K562 (cell line): ENCODE results near the gene KRTCAP2. TPM values are rescaled to one million over a fixed set of nuclear protein-coding genes. Genes with fewer than 3 reads are reported as not detected.
"Not testable (repeated sequence)": the region's sequence is repeated elsewhere in the genome, so short reads cannot be mapped to it uniquely, and the experiment has no call there.

Source experiments
- ATAC-seq: fragments of 200-7000 bp; cut with Tn5 transposase; 3 replicates; pipeline ENCODE4 v1.9.1; 2020; ENCODE audit warnings: moderate library complexity
- BruUV-seq: library from RNA; stranded (reverse); fragments of 400-500 nt; replicated peaks from 2 replicates; lab custom pipeline; 2021; lab: Mats Ljungman, UMichigan
- CTCF ChIA-PET: fragments of 300-600 bp; formaldehyde crosslinking; extraction: SDS; loops from one replicate; lab custom pipeline; 2021; ENCODE audit warnings: low intra/inter-chr PET ratio; lab: Yijun Ruan, JAX
- POLR2A ChIA-PET: fragments of 300-600, 350-650 bp; sonication (Branson Sonifier 250); formaldehyde crosslinking; extraction: SDS; loops from one replicate; lab custom pipeline; 2021; ENCODE audit warnings: antibody characterized with exemption, inconsistent platforms; lab: Yijun Ruan, JAX
- DNase-seq, 4 experiments: peaks; one replicate each; pipeline versions ENCODE4 v3.0.0 to v3.0.0-alpha.2; 2011 to 2018; ENCODE audit warnings: low spot score in 3 of 4, mixed read lengths in 3 of 4; ENCODE audit errors: extremely low read depth in 1 of 4
- FAIRE-seq: peaks from 2 replicates; lab custom pipeline; 2011; peaks lifted over from hg19 to GRCh38; lab: Jason Lieb, UNC
- H2AFZ ChIP-seq: 2 replicates; pipeline ENCODE4 v1.6.0; 2011; ENCODE audit warnings: low read depth, low read length, control low read depth, inconsistent platforms
- H3K27ac ChIP-seq: fragments of 200-600 bp; 3 replicates; pipeline ENCODE4 v1.8.0; 2011; ENCODE audit warnings: low read depth, mild to moderate bottlenecking, control low read depth, inconsistent platforms, low read length, moderate library complexity, mixed read lengths; ENCODE audit errors: extremely low read depth
- H3K27me3 ChIP-seq, 2 experiments: fragments of 300-600 bp in 1 of 2; 2 replicates in 1 of 2; 3 replicates in 1 of 2; pipeline versions ENCODE4 v1.6.0 to v1.8.0; 2011; ENCODE audit warnings: inconsistent platforms in 2 of 2, low read length in 2 of 2, mild to moderate bottlenecking in 1 of 2, mixed read lengths in 1 of 2, moderate library complexity in 1 of 2; ENCODE audit not compliant: control insufficient read depth in 2 of 2, insufficient read depth in 2 of 2
- H3K36me3 ChIP-seq: fragments of 300-600 bp; 3 replicates; pipeline ENCODE4 v1.8.0; 2011; ENCODE audit warnings: mild to moderate bottlenecking, low read length, inconsistent platforms; ENCODE audit not compliant: control insufficient read depth, insufficient read depth
- H3K4me1 ChIP-seq, 2 experiments: fragments of 200-600 bp in 1 of 2; replicated peaks in 1 of 2; 2 replicates in 1 of 2; 3 replicates in 1 of 2; pipeline versions ENCODE4 v1.5.1 to v1.8.0; 2011; ENCODE audit warnings: inconsistent platforms in 2 of 2, low read length in 2 of 2, mild to moderate bottlenecking in 1 of 2, mixed read lengths in 1 of 2, moderate library complexity in 1 of 2; ENCODE audit not compliant: control insufficient read depth in 2 of 2, insufficient read depth in 2 of 2
- H3K4me2 ChIP-seq: 2 replicates; pipeline ENCODE4 v1.6.1; 2011; ENCODE audit warnings: low read length, control low read depth, inconsistent platforms, mixed read lengths; ENCODE audit not compliant: insufficient read depth
- H3K4me3 ChIP-seq: fragments of 200-600 bp; sonication (generic), shearing (Covaris generic); 2 replicates; pipeline ENCODE4 v1.5.1; 2016; ENCODE audit warnings: control low read depth, inconsistent platforms
- H3K79me2 ChIP-seq: fragments of 200-600 bp; 3 replicates; pipeline ENCODE4 v1.8.0; 2011; ENCODE audit warnings: low read length, inconsistent platforms; ENCODE audit not compliant: control insufficient read depth, insufficient read depth
- H3K9ac ChIP-seq, 2 experiments: 2 replicates each; pipeline versions ENCODE4 v1.6.0 to v1.6.1; 2011; ENCODE audit warnings: low read depth in 2 of 2, low read length in 2 of 2, control low read depth in 1 of 2, inconsistent platforms in 1 of 2, mild to moderate bottlenecking in 1 of 2, mixed read lengths in 1 of 2; ENCODE audit not compliant: insufficient read depth in 1 of 2
- H3K9me1 ChIP-seq: one replicate; pipeline ENCODE4 v1.6.0; 2011; ENCODE audit warnings: inconsistent platforms, mild to moderate bottlenecking, low read length, moderate library complexity; ENCODE audit not compliant: control insufficient read depth, insufficient read depth
- H3K9me3 ChIP-seq: replicated peaks from 2 replicates; pipeline ENCODE4 v1.5.1; 2011; ENCODE audit warnings: low read depth, low read length, inconsistent platforms; ENCODE audit not compliant: control insufficient read depth, insufficient read depth
- H4K20me1 ChIP-seq: replicated peaks from 2 replicates; pipeline ENCODE4 v1.6.1; 2011; ENCODE audit warnings: low read length, inconsistent platforms, mixed read lengths; ENCODE audit not compliant: control insufficient read depth, insufficient read depth
- ADNP ChIP-seq: fragments of 200-800 bp; sonication (Bioruptor generic); IDR thresholded peaks from 2 replicates; pipeline ENCODE4 v1.6.1; 2016; ENCODE audit warnings: missing genetic modification characterization, missing compliant biosample characterization
- ARID2 ChIP-seq: fragments of 450-650 bp; IDR thresholded peaks from 2 replicates; pipeline ENCODE4 v1.6.1; 2017; ENCODE audit warnings: antibody characterized with exemption, mild to moderate bottlenecking
- BCOR ChIP-seq: fragments of 450-650 bp; IDR thresholded peaks from 2 replicates; pipeline ENCODE4 v1.6.1; 2016
- GABPA ChIP-seq: fragments of 200-800 bp; sonication (Bioruptor generic); conservative IDR thresholded peaks from 2 replicates; pipeline ENCODE4 v1.6.1; 2016; ENCODE audit warnings: low read depth, missing genetic modification characterization, missing compliant biosample characterization
- KAT2B ChIP-seq: IDR thresholded peaks from one replicate; pipeline ENCODE4 v1.6.1; 2012; ENCODE audit warnings: low read depth, mild to moderate bottlenecking, control low read depth, inconsistent platforms, low read length, moderate library complexity
- NCOA4 ChIP-seq: fragments of 450-650 bp; IDR thresholded peaks from 2 replicates; pipeline ENCODE4 v1.6.1; 2018; ENCODE audit warnings: mild to moderate bottlenecking; ENCODE audit not compliant: partially characterized antibody
- ZBED1 ChIP-seq: IDR thresholded peaks from 2 replicates; pipeline ENCODE4 v1.6.1; 2014
- ZNF76 ChIP-seq: fragments of 250-450 bp; sonication (Bioruptor Pico); IDR thresholded peaks from 2 replicates; pipeline ENCODE4 v1.4.0; 2020; ENCODE audit warnings: mild to moderate bottlenecking, moderate library complexity, borderline replicate concordance
- WGBS: fragments of 100-300 bp; shearing (Covaris generic); methylation state at CpG from one replicate; pipeline ENCODE4 v1.1.6; 2016; ENCODE audit warnings: low coverage, mixed read lengths; ENCODE audit not compliant: insufficient coverage; ENCODE audit errors: missing lambda C conversion rate; 5-methylcytosine and 5-hydroxymethylcytosine counted together
- in situ Hi-C: fragments of 300-500 bp; cut with MboI; formaldehyde crosslinking; loops from 4 replicates; pipeline ENCODE4 v1.15.0; 2018; ENCODE audit warnings: inconsistent platforms, mixed read lengths
- intact Hi-C: fragments of 100-400 bp; cut with micrococcal nuclease; formaldehyde crosslinking; loops from 2 replicates; pipeline ENCODE4 v1.14.2; 2022
- polyA plus RNA-seq, 8 experiments: library from polyadenylated mRNA; depleted of rRNA in 4 of 8; stranded (reverse) in 5 of 8; unstranded in 3 of 8; fragments of >200 nt; fragmentation: Nextera tagmentation in 2 of 8; fragmentation: Illumina TruSeq in 1 of 8; extraction: Ambion mirVana in 2 of 8; extraction: Trizol in 1 of 8; gene quantifications; 2 replicates each; pipeline versions ENCODE4 v1.2.1 to v1.2.3, GENCODE V29; 2011 to 2014; ENCODE audit warnings: inconsistent platforms in 1 of 8, missing spikeins in 1 of 8
- total RNA-seq, 7 experiments: library from RNA; depleted of rRNA in 6 of 7; stranded (reverse); fragments of >200 nt in 6 of 7; fragmentation: Illumina TruSeq in 2 of 7; extraction: Trizol in 2 of 7; gene quantifications; 2 replicates each; pipeline versions ENCODE4 v1.2.1 to v1.2.3, GENCODE V29; 2011 to 2021; ENCODE audit warnings: low replicate concordance in 1 of 7
- TF ChIP-seq, protein P1 (sequence below), 2 experiments: fragments of 450-650 bp; IDR thresholded peaks; 2 replicates each; pipeline ENCODE4 v1.6.1; 2016; ENCODE audit warnings: mild to moderate bottlenecking in 2 of 2, borderline replicate concordance in 1 of 2, low read depth in 1 of 2, moderate library complexity in 1 of 2

KRTCAP2 gene
- total and polyA plus RNA-seq, 9 of the 15 experiments (the other 6 are each of a cell fraction or from before 2014, with no cell fraction given) = 126 to 436 (median 244) TPM

GRCh38 chr1:155189926-155190325 lies 16.8 kb upstream of the KRTCAP2 start:
- DNase-seq, FAIRE-seq, H3K27ac ChIP-seq, ATAC-seq, H4K20me1 ChIP-seq, POLR2A ChIA-PET, BruUV-seq, H2AFZ ChIP-seq, H3K27me3 ChIP-seq, H3K9ac ChIP-seq, in situ Hi-C loops, H3K4me2 ChIP-seq, H3K36me3 ChIP-seq, H3K9me1 ChIP-seq, intact Hi-C loops, H3K4me3 ChIP-seq, H3K9me3 ChIP-seq, CTCF ChIA-PET: not testable (repeated sequence)
- no CpG with 5 or more reads among the region's 45 CpGs for WGBS
- H3K79me2 ChIP-seq = peaks cover 18% of the 10 kb centered on the region
- peaks cover 11 to 47% of the 10 kb centered on the region in 2 experiments for H3K4me1 ChIP-seq

DNA sequence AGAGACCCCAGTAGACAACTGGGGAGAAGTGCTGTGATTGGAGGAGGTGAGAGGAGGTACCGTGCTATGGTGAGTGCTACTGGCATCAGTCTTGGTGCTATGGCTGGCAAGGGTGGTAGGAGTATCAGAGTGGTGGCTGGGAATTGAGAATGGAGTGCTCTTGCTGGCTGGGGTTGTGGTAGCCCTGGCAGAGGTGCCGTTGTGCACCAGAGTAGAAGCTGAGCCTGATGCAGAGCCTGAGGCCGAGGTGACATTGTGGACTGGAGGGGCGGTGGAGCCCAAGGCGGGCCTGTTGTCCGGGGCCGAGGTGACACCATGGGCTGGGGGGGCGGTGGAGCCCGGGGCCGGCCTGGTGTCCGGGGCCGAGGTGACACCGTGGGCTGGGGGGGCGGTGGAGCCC lies 15.2 kb upstream of the KRTCAP2 start:
- POLR2A ChIA-PET = no interaction called here
- H3K4me2 ChIP-seq = no peak overlapping the region
- no peak for FAIRE-seq
- no peak overlapping the region for H2AFZ ChIP-seq
- peaks cover 6 to 41% of the 10 kb centered on the region in 2 experiments for H3K4me1 ChIP-seq
- ATAC-seq = no peak
- CTCF ChIA-PET = interaction anchor here (0.6 kb wide), 1 partner anchor 862 kb away, joined by 3 read pairs; no protein-coding TSS in a partner anchor
- DNase-seq = no peak
- no peaks in the 10 kb centered on the region for H3K9me3 ChIP-seq
- H3K79me2 ChIP-seq = peaks cover 10% of the 10 kb centered on the region
- H3K9ac ChIP-seq = no peak overlapping the region
- BruUV-seq = no TSS peak
- H3K27ac ChIP-seq = no peak overlapping the region
- no peaks in the 10 kb centered on the region for H3K27me3 ChIP-seq
- no peaks in the 10 kb centered on the region for H3K9me1 ChIP-seq
- H4K20me1 ChIP-seq = no peaks in the 10 kb centered on the region
- intact Hi-C loops (no loop called here), in situ Hi-C loops (no loop called here)
- no peak overlapping the region for H3K4me3 ChIP-seq
- 88% methylated on average over 6 of the region's 14 CpGs for WGBS
- no peaks in the 10 kb centered on the region for H3K36me3 ChIP-seq
- TF ChIP-seq ZNF76 (CRISPR knock-in tag) (no peak), KAT2B (no peak), NCOA4 (no peak), ADNP (tag) (no peak), ZBED1 (no peak), BCOR (no peak), GABPA (tag) (no peak), ARID2 (no peak)
- TF ChIP-seq, protein P1, sequence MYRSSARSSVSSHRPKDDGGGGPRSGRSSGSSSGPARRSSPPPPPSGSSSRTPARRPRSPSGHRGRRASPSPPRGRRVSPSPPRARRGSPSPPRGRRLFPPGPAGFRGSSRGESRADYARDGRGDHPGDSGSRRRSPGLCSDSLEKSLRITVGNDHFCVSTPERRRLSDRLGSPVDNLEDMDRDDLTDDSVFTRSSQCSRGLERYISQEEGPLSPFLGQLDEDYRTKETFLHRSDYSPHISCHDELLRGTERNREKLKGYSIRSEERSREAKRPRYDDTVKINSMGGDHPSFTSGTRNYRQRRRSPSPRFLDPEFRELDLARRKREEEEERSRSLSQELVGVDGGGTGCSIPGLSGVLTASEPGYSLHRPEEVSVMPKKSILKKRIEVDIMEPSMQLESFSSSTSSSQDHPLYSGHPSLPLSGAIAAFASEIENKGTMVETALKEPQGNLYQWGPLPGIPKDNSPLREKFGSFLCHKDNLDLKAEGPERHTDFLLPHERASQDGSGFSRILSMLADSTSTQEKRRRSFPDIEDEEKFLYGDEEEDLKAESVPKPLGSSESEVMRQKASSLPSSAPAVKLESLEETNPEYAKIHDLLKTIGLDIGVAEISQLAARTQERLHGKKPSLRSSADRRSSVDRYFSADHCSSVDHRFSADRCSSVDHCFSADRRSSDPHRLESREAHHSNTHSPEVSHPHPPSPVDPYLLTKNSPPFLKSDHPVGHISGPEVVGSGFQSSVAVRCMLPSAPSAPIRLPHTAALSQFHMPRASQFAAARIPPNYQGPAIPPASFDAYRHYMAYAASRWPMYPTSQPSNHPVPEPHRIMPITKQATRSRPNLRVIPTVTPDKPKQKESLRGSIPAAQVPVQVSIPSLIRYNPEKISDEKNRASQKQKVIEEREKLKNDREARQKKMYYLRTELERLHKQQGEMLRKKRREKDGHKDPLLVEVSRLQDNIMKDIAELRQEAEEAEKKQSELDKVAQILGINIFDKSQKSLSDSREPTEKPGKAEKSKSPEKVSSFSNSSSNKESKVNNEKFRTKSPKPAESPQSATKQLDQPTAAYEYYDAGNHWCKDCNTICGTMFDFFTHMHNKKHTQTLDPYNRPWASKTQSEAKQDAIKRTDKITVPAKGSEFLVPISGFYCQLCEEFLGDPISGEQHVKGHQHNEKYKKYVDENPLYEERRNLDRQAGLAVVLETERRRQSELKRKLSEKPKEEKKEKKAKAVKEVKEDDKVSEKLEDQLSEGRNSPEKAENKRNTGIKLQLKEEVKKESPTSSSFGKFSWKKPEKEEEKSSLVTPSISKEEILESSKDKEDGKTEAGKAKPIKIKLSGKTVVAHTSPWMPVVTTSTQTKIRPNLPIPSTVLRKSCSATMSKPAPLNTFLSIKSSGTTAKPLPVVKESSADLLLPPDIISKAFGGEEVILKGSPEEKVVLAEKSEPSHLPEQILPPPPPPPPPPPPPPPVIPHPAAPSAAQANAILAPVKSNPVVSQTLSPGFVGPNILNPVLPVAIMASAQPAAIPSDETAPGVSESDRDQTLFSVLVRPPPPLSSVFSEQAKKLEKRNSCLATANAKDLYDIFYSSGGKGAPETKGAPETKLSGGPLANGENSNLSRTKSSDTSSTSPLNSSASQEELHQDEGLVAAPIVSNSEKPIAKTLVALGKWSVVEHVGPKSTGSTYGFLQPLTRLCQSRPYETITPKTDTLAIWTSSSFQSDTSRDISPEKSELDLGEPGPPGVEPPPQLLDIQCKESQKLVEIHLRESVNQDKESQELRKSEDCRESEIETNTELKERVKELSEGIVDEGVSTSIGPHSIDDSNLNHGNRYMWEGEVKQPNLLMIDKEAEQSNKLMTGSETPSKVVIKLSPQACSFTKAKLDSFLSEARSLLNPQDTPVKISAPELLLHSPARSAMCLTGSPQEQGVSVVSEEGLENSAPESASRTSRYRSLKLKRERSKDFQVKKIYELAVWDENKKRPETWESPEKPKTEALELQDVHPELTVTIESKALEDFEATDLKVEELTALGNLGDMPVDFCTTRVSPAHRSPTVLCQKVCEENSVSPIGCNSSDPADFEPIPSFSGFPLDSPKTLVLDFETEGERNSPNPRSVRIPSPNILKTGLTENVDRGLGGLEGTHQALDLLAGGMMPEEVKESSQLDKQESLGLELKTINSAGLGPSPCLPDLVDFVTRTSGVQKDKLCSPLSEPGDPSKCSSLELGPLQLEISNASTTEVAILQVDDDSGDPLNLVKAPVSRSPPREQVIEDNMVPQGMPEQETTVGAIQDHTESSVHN (IDR thresholded peaks at IDR 0.05; ENCODE audit: borderline replicate concordance in 1 of 2, low read depth in 1 of 2) = no peak
